K562 (cell line): ENCODE results near the gene EIF4G1. TPM values are rescaled to one million over a fixed set of nuclear protein-coding genes. Genes with fewer than 3 reads are reported as not detected.

Experiments used
- ARID2 ChIP-seq: fragments of 450-650 bp; IDR thresholded peaks from 2 replicates; pipeline ENCODE4 v1.6.1; 2017; ENCODE audit warnings: antibody characterized with exemption, mild to moderate bottlenecking
- ARID4B ChIP-seq: sonication (generic); formaldehyde crosslinking; IDR thresholded peaks from 2 replicates; pipeline ENCODE4 v1.8.0; 2022; ENCODE audit warnings: mild to moderate bottlenecking, missing genetic modification reagents
- CBX5 ChIP-seq: IDR thresholded peaks from 2 replicates; pipeline ENCODE4 v1.6.1; 2014; ENCODE audit warnings: low read depth, borderline replicate concordance
- FOXP1 ChIP-seq: sonication (generic); formaldehyde crosslinking; IDR thresholded peaks from 2 replicates; pipeline ENCODE4 v1.8.0; 2022; ENCODE audit warnings: mild to moderate bottlenecking, missing genetic modification reagents
- ILK ChIP-seq: fragments of 450-650 bp; IDR thresholded peaks from 2 replicates; pipeline ENCODE4 v1.6.1; 2016; ENCODE audit warnings: missing genetic modification characterization, low read depth, mild to moderate bottlenecking, missing compliant biosample characterization, moderate library complexity, borderline replicate concordance
- JUN ChIP-seq, 2 experiments: sonication (generic) in 1 of 2; formaldehyde crosslinking in 1 of 2; IDR thresholded peaks; 2 replicates each; pipeline versions ENCODE4 v1.6.1 to v1.8.0; 2012 to 2022; ENCODE audit warnings: borderline replicate concordance in 2 of 2, mild to moderate bottlenecking in 2 of 2, improper control_type of control experiment in 1 of 2, low read depth in 1 of 2, low read length in 1 of 2, missing genetic modification reagents in 1 of 2
- MBD2 ChIP-seq: sonication (generic); IDR thresholded peaks from 2 replicates; pipeline ENCODE4 v1.6.1; 2016; ENCODE audit warnings: low read depth, borderline replicate concordance
- MEF2A ChIP-seq: IDR thresholded peaks from 2 replicates; pipeline ENCODE4 v1.6.1; 2011; ENCODE audit warnings: low read depth, mild to moderate bottlenecking, low read length, moderate library complexity; ENCODE audit not compliant: control insufficient read depth
- MTA3 ChIP-seq: fragments of 450-650 bp; formaldehyde crosslinking; IDR thresholded peaks from 2 replicates; pipeline ENCODE4 v1.6.1; 2017; ENCODE audit warnings: mild to moderate bottlenecking, borderline replicate concordance
- NCOA1 ChIP-seq: fragments of 450-650 bp; IDR thresholded peaks from 2 replicates; pipeline ENCODE4 v1.6.1; 2016; ENCODE audit warnings: low read depth
- NCOR1 ChIP-seq: fragments of 450-650 bp; IDR thresholded peaks from 2 replicates; pipeline ENCODE4 v1.6.1; 2016; ENCODE audit warnings: mild to moderate bottlenecking, moderate library complexity
- NR4A1 ChIP-seq, 2 experiments: fragments of 250-450 bp in 1 of 2; fragments of 450-650 bp in 1 of 2; sonication (Bioruptor Pico) in 1 of 2; IDR thresholded peaks; 2 replicates each; pipeline versions ENCODE4 v1.4.0 to v1.6.1; 2016 to 2020; ENCODE audit warnings: mild to moderate bottlenecking in 2 of 2, missing compliant biosample characterization in 1 of 2, missing genetic modification characterization in 1 of 2, moderate library complexity in 1 of 2
- RAD51 ChIP-seq: fragments of 450-650 bp; IDR thresholded peaks from 2 replicates; pipeline ENCODE4 v1.7.1; 2016; ENCODE audit warnings: low read depth, mild to moderate bottlenecking, borderline replicate concordance
- RBM22 ChIP-seq: fragments of 200-400 bp; formaldehyde crosslinking; IDR thresholded peaks from 2 replicates; pipeline ENCODE4 v1.6.1; 2018; ENCODE audit warnings: low read length, low read depth; ENCODE audit not compliant: poor library complexity, severe bottlenecking
- TEAD4 ChIP-seq, 2 experiments: sonication (generic) in 1 of 2; formaldehyde crosslinking in 1 of 2; IDR thresholded peaks; 2 replicates each; pipeline versions ENCODE4 v1.6.1 to v1.8.0; 2012 to 2022; ENCODE audit warnings: borderline replicate concordance in 1 of 2, inconsistent platforms in 1 of 2, low read length in 1 of 2, mild to moderate bottlenecking in 1 of 2, missing genetic modification reagents in 1 of 2
- USF1 ChIP-seq: sonication (generic); formaldehyde crosslinking; IDR thresholded peaks from 2 replicates; pipeline ENCODE4 v1.9.0; 2022; ENCODE audit warnings: mild to moderate bottlenecking, missing genetic modification reagents
- ZC3H8 ChIP-seq: fragments of 450-650 bp; IDR thresholded peaks from 2 replicates; pipeline ENCODE4 v1.6.1; 2017
- ZNF347 ChIP-seq: fragments of 450-650 bp; formaldehyde crosslinking; IDR thresholded peaks from 2 replicates; pipeline ENCODE4 v1.4.0; 2020; ENCODE audit warnings: low read depth, mild to moderate bottlenecking, moderate library complexity
- ZNF699 ChIP-seq: fragments of 250-450 bp; sonication (Bioruptor Pico); IDR thresholded peaks from 2 replicates; pipeline ENCODE4 v1.8.0; 2021; ENCODE audit warnings: mild to moderate bottlenecking, moderate library complexity; ENCODE audit not compliant: insufficient replicate concordance
- polyA plus RNA-seq, 8 experiments: library from polyadenylated mRNA; depleted of rRNA in 4 of 8; stranded (reverse) in 5 of 8; unstranded in 3 of 8; fragments of >200 nt; fragmentation: Nextera tagmentation in 2 of 8; fragmentation: Illumina TruSeq in 1 of 8; extraction: Ambion mirVana in 2 of 8; extraction: Trizol in 1 of 8; gene quantifications; 2 replicates each; pipeline versions ENCODE4 v1.2.1 to v1.2.3, GENCODE V29; 2011 to 2014; ENCODE audit warnings: inconsistent platforms in 1 of 8, missing spikeins in 1 of 8
- total RNA-seq, 7 experiments: library from RNA; depleted of rRNA in 6 of 7; stranded (reverse); fragments of >200 nt in 6 of 7; fragmentation: Illumina TruSeq in 2 of 7; extraction: Trizol in 2 of 7; gene quantifications; 2 replicates each; pipeline versions ENCODE4 v1.2.1 to v1.2.3, GENCODE V29; 2011 to 2021; ENCODE audit warnings: low replicate concordance in 1 of 7

EIF4G1 gene
- total and polyA plus RNA-seq, 9 of the 15 experiments (the other 6 are each of a cell fraction or from before 2014, with no cell fraction given): 4.6 to 505 (median 155) TPM

GRCh38 chr3:184335661-184336546 is 21.5 kb downstream of the EIF4G1 start (continued):
- TF ChIP-seq JUN (IDR thresholded peaks at IDR 0.05; ENCODE audit: borderline replicate concordance, low read depth, low read length) (peak; percentile 65; the same call in 1 of the 2 replicates), JUN (CRISPR knock-in tag; IDR thresholded peaks at IDR 0.05; ENCODE audit: borderline replicate concordance) (peak; percentile 78; the same call in 1 of the 2 replicates), CBX5 (no peak), TEAD4 (IDR thresholded peaks at IDR 0.05; ENCODE audit: low read length) (no peak), TEAD4 (CRISPR knock-in tag; IDR thresholded peaks at IDR 0.05; ENCODE audit: borderline replicate concordance) (no peak), ZNF699 (no peak), RBM22 (peak; percentile 99), RAD51 (peak; percentile 47; the same call in 1 of the 2 replicates), NCOA1 (peak; percentile 84; the same call in 1 of the 2 replicates), ZC3H8 (no peak), USF1 (peak; percentile 64), NCOR1 (0 out of 2 replicates have a peak, but pooled peaks have one; percentile 26), ARID2 (peak; percentile 26; the same call in 1 of the 2 replicates), MBD2 (0 out of 2 replicates have a peak, but pooled peaks have one; percentile 40), ZNF347 (no peak), ARID4B (peak; percentile 75), MEF2A (no peak), FOXP1 (CRISPR knock-in tag) (no peak), MTA3 (peak; percentile 83), NR4A1 (CRISPR knock-in tag; IDR thresholded peaks at IDR 0.05) (no peak), NR4A1 (tag; IDR thresholded peaks at IDR 0.05) (no peak), ILK (no peak)
